ENCODE results near the gene ANKRD53.

Gene ANKRD53

DNA sequence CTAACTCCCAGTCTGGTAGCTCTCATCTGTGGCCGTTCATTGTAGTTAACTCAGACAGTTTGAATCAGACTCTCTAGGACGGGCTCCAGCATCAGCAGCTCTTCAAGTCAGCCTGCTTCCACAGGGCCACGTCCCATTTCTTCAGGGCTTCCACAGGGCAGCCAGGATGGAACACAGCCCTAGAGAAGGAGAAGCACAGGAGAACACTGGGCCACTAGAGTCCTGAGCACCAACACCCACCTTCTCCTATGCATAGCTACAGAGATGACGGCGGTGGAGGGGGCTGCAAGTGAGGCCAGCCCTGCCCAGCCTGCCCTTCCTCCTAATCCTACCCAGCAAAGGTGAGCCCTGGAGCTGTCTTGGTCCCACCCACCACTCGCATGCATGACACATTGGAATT lies 26.4 kb downstream of the ANKRD53 start:
- Histone ChIP-seq H3K4me1 (ENCODE audit: low read depth, poor library complexity, severe bottlenecking) (peaks cover 6% of the 10 kb centered on the region), H3K79me2 (ENCODE audit: insufficient read depth, low read depth) (no peaks in the 10 kb centered on the region), H3K27ac (no peak overlapping the region), H4K20me1 (ENCODE audit: insufficient read depth) (no peaks in the 10 kb centered on the region), H2AFZ (ENCODE audit: low read depth) (no peak overlapping the region), H3K4me2 (no peak overlapping the region), H3K9ac (no peak overlapping the region), H3K36me3 (ENCODE audit: insufficient read depth) (no peaks in the 10 kb centered on the region), H3K4me3 (IDR thresholded peaks at IDR 0.05; ENCODE audit: insufficient read depth, low read depth, low read length) (no peak overlapping the region), H3K27me3 (ENCODE audit: insufficient read depth, low read depth) (no peaks in the 10 kb centered on the region)
- TF ChIP-seq, protein P1, sequence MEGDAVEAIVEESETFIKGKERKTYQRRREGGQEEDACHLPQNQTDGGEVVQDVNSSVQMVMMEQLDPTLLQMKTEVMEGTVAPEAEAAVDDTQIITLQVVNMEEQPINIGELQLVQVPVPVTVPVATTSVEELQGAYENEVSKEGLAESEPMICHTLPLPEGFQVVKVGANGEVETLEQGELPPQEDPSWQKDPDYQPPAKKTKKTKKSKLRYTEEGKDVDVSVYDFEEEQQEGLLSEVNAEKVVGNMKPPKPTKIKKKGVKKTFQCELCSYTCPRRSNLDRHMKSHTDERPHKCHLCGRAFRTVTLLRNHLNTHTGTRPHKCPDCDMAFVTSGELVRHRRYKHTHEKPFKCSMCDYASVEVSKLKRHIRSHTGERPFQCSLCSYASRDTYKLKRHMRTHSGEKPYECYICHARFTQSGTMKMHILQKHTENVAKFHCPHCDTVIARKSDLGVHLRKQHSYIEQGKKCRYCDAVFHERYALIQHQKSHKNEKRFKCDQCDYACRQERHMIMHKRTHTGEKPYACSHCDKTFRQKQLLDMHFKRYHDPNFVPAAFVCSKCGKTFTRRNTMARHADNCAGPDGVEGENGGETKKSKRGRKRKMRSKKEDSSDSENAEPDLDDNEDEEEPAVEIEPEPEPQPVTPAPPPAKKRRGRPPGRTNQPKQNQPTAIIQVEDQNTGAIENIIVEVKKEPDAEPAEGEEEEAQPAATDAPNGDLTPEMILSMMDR (conservative IDR thresholded peaks at IDR 0.05; ENCODE audit: low read depth, low read length), result no peak

DNA sequence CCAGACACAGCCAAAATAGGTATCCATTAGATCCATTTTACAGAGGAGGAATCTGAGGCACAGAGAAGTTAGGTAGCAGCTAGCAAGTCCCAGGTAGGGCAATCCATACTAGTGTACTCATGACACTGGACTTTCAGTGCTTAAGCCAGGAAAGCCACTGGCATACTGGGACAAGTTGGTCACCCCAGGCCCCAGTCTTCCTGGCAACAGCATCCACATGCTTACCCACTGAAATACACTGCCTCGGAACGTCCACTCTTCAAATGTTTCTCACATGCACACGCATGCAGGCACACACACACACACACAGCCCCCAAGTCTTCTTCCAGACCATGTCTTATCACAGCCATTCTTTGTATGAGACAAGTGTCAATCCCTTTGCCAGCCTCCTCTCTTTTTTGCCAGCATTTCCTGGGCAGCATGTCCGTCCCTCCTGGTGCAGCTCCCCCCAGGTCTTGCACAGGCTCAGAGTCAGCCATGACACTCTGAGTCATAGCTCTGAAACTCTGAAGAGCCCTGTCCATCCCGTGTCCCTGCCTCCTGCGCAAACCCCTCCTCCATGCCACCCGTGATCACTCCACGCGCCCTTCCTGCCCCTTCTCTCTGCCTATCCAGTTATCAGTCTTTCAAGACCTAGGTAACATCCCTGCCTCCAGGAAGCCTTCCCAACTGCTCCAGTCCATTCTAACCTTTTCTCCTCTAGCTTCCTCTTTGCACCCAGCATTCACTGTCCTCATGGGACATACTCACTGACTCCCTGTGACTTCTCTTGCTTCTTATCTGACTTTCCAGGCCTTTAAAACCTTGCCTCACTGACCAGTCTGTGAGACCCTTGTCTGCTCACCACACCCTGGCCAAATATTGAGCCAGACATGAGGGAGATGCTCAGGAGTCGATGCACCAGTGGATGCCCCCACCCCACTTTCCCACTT lies 27.1 kb downstream of the ANKRD53 start:
- H3K36me3 ChIP-seq (ENCODE audit: insufficient read depth), result no peaks in the 10 kb centered on the region
- H3K27me3 ChIP-seq (ENCODE audit: insufficient read depth, low read depth), result no peaks in the 10 kb centered on the region
- no peaks in the 10 kb centered on the region for H4K20me1 ChIP-seq (ENCODE audit: insufficient read depth)
- no peak overlapping the region for H3K4me2 ChIP-seq
- no peaks in the 10 kb centered on the region for H3K79me2 ChIP-seq (ENCODE audit: insufficient read depth, low read depth)
- no peak overlapping the region for H3K27ac ChIP-seq
- TF ChIP-seq, protein P1 (conservative IDR thresholded peaks at IDR 0.05; ENCODE audit: low read depth, low read length), result no peak
- H2AFZ ChIP-seq (ENCODE audit: low read depth), result no peak overlapping the region
- no peak overlapping the region for H3K9ac ChIP-seq
- no peak overlapping the region for H3K4me3 ChIP-seq (IDR thresholded peaks at IDR 0.05; ENCODE audit: insufficient read depth, low read depth, low read length)
- H3K4me1 ChIP-seq (ENCODE audit: low read depth, poor library complexity, severe bottlenecking), result peaks cover 4% of the 10 kb centered on the region

DNA sequence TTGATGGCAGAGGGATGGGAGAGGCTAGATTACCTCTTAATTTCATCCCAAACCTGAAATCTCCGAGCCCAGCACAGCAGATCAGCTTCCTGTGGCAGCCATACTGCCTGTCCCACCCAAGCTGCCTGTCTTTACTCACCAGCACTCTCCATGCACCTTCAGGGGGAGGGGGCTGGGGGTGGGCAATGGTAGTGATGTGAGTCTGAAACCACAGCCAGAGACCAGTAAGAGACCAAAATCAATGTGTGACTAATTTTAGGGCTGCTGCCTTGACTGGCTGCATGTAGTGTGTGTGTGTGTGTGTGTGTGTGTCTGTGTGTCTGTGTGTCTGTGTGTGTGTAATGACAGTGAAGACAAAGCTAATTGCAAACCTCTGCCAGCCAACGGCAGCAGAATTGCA lies 27.9 kb downstream of the ANKRD53 start:
- Histone ChIP-seq H2AFZ (ENCODE audit: low read depth) (no peak overlapping the region), H4K20me1 (ENCODE audit: insufficient read depth) (no peaks in the 10 kb centered on the region), H3K79me2 (ENCODE audit: insufficient read depth, low read depth) (no peaks in the 10 kb centered on the region), H3K4me3 (IDR thresholded peaks at IDR 0.05; ENCODE audit: insufficient read depth, low read depth, low read length) (no peak overlapping the region), H3K36me3 (ENCODE audit: insufficient read depth) (no peaks in the 10 kb centered on the region), H3K4me1 (ENCODE audit: low read depth, poor library complexity, severe bottlenecking) (no peaks in the 10 kb centered on the region), H3K27me3 (ENCODE audit: insufficient read depth, low read depth) (no peaks in the 10 kb centered on the region), H3K4me2 (no peak overlapping the region), H3K9ac (no peak overlapping the region), H3K27ac (no peak overlapping the region)
- TF ChIP-seq, protein P1 (conservative IDR thresholded peaks at IDR 0.05; ENCODE audit: low read depth, low read length), result no peak

DNA sequence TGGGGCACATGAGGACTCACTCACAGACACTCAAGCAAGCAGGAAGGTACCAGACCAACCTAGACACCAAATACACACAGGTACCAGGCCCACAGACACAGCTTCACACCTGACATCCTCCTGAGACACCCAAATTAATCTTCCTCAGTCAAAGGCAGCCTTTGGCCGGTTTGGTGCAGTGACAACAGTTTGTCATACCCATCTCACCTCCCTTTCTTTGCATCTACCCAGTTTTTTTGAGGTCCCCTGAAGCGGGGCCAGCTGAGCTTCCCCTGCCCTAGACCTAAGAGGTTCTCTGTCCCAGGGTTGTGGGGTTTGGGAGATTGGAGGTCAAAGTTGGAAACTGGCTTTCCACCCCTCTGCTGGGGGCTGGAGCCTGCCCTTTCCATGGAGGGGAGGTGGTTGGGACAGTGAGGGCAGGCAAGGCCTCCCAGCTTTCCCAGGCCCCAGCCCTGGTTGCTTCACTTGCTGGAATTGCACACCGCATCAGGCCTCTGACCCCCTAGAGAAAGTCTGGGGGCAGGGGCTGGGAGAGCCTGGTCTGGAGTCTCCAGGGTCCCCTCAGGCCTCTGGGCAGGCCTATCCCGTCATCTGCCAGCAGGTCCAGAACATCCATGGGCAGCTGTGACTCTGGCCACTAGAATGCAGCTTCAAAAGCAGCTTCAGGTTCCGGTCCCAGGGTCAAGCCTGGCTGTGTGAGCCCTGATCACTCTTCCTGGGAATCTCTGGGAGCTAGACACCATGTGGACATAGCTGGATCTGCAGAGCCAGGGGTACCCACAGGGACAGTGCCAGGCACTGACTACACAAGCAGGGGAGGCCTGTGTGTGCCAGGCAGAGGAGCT lies 28.7 kb downstream of the ANKRD53 start:
- Histone ChIP-seq H2AFZ (ENCODE audit: low read depth) (no peak overlapping the region), H3K4me1 (ENCODE audit: low read depth, poor library complexity, severe bottlenecking) (no peaks in the 10 kb centered on the region), H3K36me3 (ENCODE audit: insufficient read depth) (no peaks in the 10 kb centered on the region), H3K4me2 (no peak overlapping the region), H3K4me3 (IDR thresholded peaks at IDR 0.05; ENCODE audit: insufficient read depth, low read depth, low read length) (no peak overlapping the region), H3K9ac (no peak overlapping the region), H3K27ac (no peak overlapping the region), H3K79me2 (ENCODE audit: insufficient read depth, low read depth) (no peaks in the 10 kb centered on the region), H3K27me3 (ENCODE audit: insufficient read depth, low read depth) (no peaks in the 10 kb centered on the region), H4K20me1 (ENCODE audit: insufficient read depth) (no peaks in the 10 kb centered on the region)
- TF ChIP-seq, protein P1 (conservative IDR thresholded peaks at IDR 0.05; ENCODE audit: low read depth, low read length), result no peak

Data from KMS-11 (cell line).